OCI-LY7 (cell line): ENCODE results near the gene RCBTB2.

ENCODE experiments used
- CTCF ChIP-seq: fragments of 200-600 bp; sonication (generic); conservative IDR thresholded peaks from 2 replicates; pipeline ENCODE4 v1.5.1; 2014; ENCODE audit warnings: mild to moderate bottlenecking, antibody characterized with exemption, low read length, moderate library complexity, mixed read lengths
- EZH2phosphoT487 ChIP-seq: fragments of 200-600 bp; sonication (generic); IDR thresholded peaks from 2 replicates; pipeline ENCODE4 v1.6.1; 2018; ENCODE audit warnings: low read depth, borderline replicate concordance, mild to moderate bottlenecking, mixed run types, antibody characterized with exemption, low read length, moderate library complexity, mixed read lengths

- TF ChIP-seq CTCF (no peak), EZH2phosphoT487 (no peak)
Observed at GRCh38 chr13:48551329-48551728, 18.4 kb upstream of the RCBTB2 start.
